IPS DF 4.7 (cell line): ENCODE data around the gene UNC13A.

Experiments used
- DNase-seq: peaks from one replicate; pipeline ENCODE4 v3.0.0-alpha.2; 2013; ENCODE audit warnings: low spot score; ENCODE audit errors: extremely low read depth

Gene UNC13A

GRCh38 chr19:17669419-17669818, 18.7 kb downstream of the UNC13A start:
- no peak for DNase-seq

GRCh38 chr19:17665058-17665457, 23.1 kb downstream of the UNC13A start:
- DNase-seq, result no peak

GRCh38 chr19:17659996-17660395, 28.2 kb downstream of the UNC13A start:
- DNase-seq, result no peak

GRCh38 chr19:17658666-17659065, 29.5 kb downstream of the UNC13A start:
- DNase-seq, result no peak

GRCh38 chr19:17658240-17658639, 29.9 kb downstream of the UNC13A start:
- no peak for DNase-seq

- DNase-seq, result no peak
These were observed 31.2 kb downstream of the UNC13A start for GRCh38 chr19:17656970-17657369.

- DNase-seq, result no peak
These were observed 32.2 kb downstream of the UNC13A start for GRCh38 chr19:17655751-17656472.

GRCh38 chr19:17654993-17655392, 33.2 kb downstream of the UNC13A start:
- no peak for DNase-seq

- no peak for DNase-seq
These were observed 35.5 kb downstream of the UNC13A start for GRCh38 chr19:17652627-17653026.

- DNase-seq, result no peak
These were observed 39.4 kb downstream of the UNC13A start for GRCh38 chr19:17648786-17649185.

GRCh38 chr19:17648097-17648660, 40.0 kb downstream of the UNC13A start:
- DNase-seq, result no peak

- DNase-seq, result no peak
These were observed 40.8 kb downstream of the UNC13A start for GRCh38 chr19:17647071-17648020.

GRCh38 chr19:17646441-17646840, 41.7 kb downstream of the UNC13A start:
- DNase-seq, result no peak

- no peak for DNase-seq
These were observed 42.7 kb downstream of the UNC13A start for GRCh38 chr19:17645339-17645963.

- no peak for DNase-seq
These were observed 45.5 kb downstream of the UNC13A start for GRCh38 chr19:17642656-17643055.

- DNase-seq, result no peak
These were observed 46.3 kb downstream of the UNC13A start for GRCh38 chr19:17641846-17642245.

GRCh38 chr19:17641181-17641580, 47.0 kb downstream of the UNC13A start:
- DNase-seq, result no peak

- no peak for DNase-seq
These were observed 54.5 kb downstream of the UNC13A start for GRCh38 chr19:17633700-17634099.

- no peak for DNase-seq
These were observed 55.6 kb downstream of the UNC13A start for GRCh38 chr19:17632577-17632976.

GRCh38 chr19:17629760-17630159, 58.4 kb downstream of the UNC13A start:
- no peak for DNase-seq

GRCh38 chr19:17627921-17628320, 60.2 kb downstream of the UNC13A start:
- no peak for DNase-seq

- no peak for DNase-seq
These were observed 61.0 kb downstream of the UNC13A start for GRCh38 chr19:17627161-17627560.
